Measurements from ENCODE around the gene ATXN2L.
"Not testable (repeated sequence)": the region's sequence is repeated elsewhere in the genome, so short reads cannot be mapped to it uniquely, and the experiment has no call there.

ATXN2L gene

DNA sequence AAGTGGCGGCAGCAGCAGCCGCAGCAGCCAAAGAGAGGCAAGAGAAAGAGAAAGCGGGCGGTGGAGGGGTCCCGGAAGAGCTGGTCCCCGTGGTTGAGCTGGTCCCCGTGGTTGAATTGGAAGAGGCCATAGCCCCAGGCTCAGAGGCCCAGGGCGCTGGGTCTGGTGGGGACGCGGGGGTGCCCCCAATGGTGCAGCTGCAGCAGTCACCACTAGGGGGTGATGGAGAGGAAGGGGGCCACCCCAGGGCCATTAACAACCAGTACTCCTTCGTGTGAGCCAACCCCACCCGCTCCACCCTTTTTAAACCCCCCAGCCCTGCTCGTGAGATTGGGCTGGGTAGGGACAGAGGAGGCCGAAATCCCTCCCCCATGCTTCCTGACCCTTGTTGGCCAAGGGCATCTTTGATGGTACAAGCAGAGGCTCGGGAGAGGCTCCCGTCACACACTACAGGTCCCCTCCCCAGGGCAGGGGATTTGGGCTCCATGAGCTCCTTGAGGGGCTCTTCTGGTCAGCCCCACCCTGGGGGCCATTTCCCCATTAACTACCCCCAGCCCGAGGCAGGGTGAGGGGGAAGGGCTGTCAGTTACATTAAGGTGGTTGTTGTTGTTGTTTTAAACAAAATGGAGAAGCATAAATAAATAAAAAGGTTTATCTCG is 50.9 kb downstream of the ATXN2L start:
- DNase-seq = no peak

DNA sequence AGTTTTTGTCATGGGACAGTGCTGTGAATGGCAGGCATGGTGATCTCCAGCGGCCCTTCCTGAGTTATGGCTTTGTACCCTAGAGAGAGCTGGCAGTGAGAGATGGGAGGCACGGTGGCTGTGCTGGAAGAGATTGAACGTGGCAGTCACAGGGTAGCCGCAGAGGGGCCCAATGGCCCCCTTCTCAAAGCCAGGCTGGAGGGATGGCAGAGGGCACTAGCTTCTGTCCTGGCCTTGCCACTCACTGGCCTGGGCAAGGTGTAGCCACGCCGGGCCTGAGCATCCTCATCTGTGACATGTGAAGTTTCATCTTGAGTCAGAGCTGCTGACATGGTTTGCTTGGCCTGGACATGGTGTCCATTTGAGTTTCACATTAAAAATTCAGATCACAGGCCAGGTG is 51.6 kb downstream of the ATXN2L start:
- no peak for DNase-seq

DNA sequence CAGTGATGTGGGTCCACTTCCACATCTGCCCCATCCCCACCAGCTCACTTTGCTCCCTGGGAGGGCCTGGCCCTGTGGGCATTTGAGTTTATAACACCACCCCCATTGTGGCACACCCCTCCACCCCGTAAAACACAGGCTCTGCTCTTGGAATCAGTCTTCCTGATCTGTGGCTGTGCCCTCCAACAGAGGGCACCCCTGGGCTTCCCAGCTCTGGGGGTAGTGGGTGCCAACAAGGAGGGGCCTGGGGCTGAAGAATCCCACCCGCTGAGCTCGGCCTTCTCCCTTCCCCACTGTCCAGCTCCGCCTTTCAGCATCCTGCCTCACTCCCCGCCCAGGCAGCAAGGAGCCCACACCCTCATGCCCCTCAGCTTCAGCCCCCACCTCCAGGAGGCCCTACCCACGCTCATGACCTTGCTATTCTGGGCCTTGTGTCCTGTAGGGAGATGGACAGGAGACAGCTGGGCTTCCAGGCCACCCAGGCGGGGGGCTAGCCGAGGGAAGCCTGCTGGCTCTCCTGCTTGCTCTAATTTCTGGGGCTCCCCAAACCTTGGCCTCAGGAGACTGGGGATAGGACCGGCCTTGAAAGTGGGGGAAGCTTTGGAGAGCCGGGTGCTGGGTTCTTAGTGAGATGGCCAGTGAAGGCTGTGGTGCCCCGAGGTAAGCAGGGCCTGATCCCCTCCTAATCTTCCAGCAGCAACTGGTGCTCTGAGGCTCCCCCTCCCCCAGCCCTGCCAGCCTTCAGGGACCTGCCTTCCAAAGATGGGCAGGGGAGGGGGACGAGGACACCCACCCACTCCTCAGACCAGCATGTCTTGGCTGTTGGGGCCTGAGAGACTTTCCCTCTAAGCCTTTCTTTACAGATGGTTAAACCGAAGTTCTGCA is 52.6 kb downstream of the ATXN2L start:
- DNase-seq = no peak

DNA sequence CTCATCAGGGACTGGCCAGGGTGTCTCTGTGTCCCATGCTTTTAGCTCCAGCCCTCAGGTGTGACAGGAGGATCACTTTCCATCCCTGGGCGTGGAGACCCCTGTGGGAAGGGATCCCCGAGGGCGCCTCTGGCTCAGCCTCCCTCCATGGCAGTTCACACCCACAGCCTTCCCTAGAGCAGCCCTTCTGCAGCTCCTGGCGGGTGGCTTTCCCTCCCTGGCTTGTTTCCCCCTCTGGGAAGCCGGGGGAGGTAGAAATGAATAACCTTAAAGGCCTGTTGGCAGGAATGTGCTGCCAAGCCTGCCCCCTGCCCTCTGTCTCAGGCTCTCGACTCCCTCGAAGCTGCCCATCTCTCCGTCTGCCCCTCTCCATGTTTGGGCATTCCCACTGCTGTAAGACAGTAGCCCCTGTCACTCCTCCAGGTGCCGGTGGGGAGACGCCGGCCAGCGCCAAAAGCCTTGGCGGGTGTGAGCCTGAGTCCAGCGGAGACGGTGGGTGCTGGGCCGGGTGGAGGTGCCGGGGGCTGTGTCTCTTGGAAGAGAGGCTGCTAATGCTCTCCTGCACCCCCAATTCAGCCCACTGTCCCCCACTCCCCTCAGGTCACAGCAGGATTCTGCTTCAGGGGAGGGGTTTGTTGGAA is 53.3 kb downstream of the ATXN2L start:
- DNase-seq = no peak

DNA sequence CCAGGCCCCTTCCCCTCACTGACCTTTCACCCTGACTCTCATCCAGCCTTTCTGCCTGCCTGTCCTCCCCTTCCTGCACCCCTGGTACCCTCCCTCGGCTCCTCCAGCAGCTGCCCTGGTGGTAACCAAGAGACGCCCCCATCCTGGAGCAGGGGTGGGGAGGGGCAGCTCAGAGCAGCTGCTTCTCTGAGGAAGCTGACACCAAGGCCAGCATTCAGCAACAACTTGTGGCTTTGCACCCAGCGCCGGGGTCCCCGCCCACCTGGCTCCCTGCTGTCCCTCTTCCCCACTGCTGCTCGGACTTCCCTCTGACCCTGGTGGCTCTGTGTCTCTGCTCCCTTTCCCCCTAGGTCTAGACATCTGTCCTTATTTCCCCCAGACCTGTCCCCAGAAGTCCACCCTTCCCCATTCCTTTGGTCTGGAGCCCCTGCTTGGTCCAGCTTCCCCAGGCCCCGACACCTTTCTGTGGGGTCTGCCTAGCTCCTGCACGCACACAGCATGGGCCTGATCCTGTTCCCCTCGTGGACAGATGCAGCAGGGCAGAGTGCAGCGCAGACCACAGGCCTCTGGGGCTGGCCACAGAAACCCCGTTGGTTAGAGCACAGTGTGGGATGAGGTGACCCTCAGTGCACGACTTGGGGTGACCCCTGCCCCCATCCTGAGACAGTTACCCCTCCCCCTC is 54.3 kb downstream of the ATXN2L start:
- DNase-seq = no peak

DNA sequence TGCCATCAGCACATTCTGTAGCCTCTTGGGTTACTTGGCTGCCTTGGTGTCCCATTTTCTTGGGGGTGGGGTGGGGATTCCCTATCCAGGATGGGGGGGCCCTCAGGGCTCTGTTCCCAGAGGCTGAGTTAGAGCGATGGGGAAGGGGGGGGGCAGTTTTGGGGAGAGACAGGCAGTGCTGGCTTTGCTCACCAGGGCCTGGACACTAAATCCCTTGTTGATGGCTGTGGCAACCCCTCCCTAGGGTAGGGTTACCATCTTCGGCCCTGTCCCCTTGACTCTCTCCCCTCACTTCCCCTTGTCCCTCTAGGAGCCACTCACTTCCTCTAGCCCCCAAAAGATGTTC is 54.8 kb downstream of the ATXN2L start:
- no peak for DNase-seq

DNA sequence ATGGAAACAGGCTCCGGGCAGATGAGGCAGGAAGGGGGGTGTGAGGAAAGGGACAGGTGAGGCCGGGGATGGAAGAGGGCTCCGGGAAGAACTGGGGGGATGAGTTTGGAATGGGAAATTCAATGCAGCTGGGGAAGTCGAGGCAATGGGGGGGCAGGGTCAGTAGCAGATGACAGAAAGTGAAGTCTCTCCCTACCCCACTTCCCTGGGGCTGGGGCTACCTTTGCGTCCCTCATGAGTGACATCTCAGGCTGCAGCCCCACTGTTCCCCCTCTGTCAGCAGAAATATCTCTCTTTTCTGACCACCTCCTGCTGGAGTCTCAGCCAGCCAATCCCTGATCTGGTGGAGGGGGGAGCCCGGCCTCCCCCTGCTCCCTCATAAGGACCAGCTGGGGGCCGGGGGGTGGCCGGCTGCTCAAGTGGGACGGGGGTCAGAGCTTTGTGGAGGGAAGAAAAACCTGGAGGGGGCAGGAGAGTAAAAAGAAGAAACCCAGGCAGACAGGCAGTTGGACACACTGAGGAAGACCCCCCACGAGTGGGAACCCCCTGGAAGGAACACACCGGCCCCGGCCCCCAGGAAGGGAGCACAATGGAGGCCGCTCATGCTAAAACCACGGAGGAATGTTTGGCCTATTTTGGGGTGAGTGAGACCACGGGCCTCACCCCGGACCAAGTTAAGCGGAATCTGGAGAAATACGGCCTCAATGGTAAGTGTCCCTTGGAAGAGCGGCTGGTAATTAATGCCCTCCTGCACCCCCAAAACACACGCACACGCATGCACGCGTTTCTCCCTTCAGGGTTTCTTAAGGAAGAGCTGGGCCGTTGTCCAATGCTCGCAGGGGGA is 55.5 kb downstream of the ATXN2L start, which contains the start of gene ATP2A1:
TSS of gene ATP2A1 (plus strand) at position 406 of the 844 bp plus-strand sequence. CDS start at position 590, 184 bp downstream.
- no peak for DNase-seq

DNA sequence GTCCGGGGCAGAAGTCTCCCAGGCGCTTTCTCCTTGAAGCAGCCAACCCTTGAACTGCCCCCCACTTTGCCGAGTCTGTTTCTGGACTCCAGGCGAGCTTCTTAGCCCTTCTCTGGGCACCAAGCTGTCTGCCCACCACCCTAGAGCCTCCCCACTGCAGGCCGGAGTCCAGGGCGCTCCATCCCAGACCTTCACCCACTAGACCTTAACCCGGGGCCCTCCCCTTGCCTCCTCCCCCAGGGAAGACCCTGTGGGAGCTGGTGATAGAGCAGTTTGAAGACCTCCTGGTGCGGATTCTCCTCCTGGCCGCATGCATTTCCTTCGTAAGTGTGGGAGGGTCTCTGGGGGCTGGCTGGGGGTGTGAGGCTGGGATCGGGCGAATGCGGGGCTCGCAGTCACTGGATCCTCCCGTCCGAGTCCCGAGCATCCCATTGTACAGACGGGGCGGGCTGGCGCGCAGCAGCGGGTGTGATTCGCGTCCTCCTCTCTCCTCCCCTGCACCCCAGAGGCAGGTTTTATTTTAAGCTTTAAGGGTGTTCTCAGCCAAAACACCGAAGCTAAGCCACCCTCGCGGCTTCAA is 56.6 kb downstream of the ATXN2L start:
- DNase-seq = no peak

DNA sequence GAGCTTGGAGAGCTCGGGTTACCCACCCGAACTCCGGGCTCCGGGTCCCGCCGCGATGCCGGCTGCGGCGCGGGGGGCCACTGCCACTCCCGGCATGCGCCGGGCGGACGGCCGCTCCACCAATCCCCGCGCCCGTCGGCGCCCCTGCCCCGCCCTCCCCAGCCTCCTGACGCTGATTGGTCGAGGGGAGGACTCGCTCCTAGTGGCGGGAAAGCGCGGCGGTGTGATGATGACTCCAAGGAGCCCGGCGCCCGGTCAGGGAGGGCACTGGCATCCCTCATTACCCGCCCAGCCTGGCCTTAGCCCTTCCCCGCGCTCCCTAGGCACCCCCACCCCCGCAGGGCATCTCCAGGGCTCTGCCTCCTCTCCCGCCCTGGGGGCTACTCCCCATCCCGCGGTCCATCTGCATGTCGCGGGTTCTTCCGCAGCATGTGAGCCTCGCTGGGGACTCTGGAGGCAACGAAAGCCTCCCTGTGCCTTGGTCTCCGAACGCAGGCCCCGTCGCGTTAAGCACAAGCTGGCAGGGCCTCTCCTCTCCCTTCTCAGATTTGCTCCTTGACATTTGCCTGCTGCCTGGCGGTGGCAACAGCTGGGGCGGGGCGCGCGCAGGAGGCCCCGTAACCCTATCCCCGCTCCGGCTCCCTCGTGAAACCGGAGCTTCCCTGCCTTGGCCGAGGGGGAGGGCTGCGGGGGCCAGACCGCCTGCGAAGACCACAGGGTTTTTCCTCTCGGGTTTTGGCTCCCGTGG is 57.2 kb downstream of the ATXN2L start:
- DNase-seq = peak; percentile 80

DNA sequence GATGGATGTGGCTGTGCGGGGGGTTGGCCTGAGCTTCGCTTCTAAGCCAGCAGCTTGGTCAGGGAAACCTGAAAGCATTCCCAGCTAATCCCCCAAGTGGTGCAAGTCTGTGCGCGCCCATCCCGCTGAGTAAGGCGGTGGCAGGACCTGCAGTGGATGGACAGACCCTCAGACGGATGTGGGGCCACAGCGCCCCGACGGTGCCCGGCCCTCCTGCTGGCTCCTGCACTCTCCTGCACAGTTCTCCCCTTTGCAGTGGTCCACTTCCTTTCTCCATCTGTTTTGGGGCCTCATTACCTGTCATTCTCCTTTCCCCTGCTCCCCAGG is 57.8 kb downstream of the ATXN2L start:
- no peak for DNase-seq

DNA sequence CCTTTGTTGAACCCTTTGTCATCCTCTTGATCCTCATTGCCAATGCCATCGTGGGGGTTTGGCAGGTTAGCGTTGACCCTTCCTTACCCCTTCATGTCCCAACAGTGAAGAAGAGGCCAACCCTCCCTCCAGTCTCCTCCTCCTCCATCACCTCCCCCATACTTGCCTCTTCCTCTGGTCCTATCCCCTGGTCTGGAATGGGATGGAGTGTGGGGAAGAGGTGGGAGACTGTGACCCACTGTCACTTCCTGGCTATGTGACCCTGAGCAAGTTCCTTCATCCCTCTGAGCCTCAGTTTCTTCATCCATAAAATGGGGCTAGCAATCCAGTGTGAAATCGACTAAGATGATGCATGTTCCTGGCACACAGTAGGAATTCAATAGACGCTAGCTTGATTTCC is 58.2 kb downstream of the ATXN2L start:
- no peak for DNase-seq

DNA sequence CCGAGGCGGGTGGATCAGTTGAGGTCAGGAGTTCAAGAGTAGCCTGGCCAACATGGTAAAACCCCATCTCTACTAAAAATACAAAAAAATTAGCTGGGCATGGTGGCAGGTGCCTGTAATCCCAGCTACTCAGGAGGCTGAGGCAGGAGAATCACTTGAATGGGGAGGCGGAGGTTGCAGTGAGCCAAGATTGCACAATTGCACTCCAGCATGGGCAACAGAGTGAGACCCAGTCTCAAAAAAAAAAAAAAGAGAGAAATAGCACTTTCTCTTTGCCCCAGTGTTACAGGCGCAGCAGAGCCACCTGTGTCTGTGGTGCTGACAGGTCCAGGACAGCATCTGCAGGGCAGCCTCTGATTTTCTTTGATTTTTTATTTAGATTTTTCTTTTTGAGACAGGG is 58.8 kb downstream of the ATXN2L start:
- DNase-seq = not testable (repeated sequence)

DNA sequence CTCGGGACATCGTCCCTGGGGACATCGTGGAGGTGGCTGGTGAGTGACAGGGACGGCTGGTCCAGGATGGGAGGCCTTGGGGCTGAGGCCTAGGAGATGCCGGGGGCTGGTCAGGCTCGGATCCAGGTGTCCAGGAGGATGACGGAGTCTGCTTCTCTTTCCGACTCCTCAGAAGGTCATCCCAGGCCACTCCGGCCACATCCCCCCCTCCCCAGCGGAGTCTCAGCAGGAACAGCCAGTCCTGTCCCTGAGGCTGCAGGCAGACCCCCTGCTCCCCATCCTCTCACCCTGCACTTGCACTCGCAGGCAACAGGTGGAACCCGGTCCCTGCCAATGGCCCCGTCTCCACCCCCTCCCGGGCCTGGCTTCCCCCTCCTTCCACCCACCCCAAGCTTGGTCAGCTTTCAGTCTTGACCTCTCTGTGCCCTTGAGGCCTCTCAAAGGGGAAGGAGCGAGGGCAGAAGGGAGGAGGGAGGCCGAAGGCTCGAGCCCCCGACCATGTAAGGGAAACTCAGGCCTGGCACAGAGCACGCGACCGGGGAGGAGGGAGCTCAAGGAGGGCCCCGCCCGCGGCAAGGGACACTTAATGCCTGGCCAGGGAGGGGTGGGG is 59.9 kb downstream of the ATXN2L start:
- DNase-seq = no peak

DNA sequence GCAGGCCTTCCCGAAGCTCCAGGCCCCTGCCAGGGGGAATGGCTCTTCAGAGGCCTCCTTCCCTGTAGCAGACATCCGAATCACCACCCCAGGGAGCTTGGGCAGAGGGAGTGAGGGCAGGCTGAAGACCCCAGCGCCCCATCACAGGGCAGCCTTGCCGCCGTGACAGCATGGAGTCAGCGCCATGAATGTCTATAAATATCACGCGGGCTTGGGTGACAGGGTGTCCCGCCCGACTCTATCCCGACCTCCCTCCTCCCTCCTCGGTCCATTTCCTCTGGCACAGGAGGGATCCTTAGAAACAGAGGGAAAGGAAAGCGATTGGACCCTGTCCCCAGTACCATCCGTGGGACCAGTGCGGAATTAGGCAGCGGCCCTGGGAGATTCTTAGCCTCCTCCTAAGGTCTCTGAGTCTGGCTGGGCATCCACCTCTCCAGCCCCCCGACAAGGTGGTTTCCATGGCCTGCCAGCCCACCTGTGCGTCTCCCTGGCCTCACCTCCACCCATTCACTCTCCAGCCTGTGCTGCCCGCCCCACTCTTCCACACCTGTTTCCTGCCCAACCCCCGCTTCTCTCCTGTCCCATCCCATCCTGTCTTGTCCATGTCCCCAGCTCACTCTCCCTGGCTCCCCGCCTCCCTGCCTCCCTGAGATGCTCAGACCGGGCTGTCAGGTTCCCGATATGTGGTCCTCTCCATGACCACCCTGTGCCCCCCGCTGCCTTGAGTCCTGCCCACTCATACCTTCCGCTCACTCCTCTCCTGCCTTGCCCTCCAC is 60.6 kb downstream of the ATXN2L start:
- no peak for DNase-seq

DNA sequence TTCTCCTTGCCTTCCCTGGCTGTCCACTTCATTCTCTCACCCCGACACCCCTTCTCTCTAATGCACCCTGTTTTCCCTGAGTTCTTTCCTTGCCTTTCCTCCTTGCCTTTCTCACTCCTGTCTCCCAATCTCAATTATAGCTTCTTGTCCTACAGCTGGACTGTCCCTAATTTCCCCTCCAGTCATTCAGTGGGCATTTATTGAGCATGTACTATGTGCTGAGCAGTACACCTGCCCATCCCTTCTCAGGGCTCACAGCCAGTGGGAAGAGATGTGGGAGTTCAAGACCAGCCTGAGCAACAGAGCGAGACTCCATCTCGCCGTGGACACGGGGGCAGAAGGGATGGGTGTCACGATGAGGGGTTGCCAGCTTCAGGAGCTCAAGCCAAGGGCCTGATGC is 61.2 kb downstream of the ATXN2L start:
- DNase-seq = no peak
